ENCODE data around the gene SLC15A3. TPM values are rescaled to one million over a fixed set of nuclear protein-coding genes. Genes with fewer than 3 reads are reported as not detected.
A peak's percentile ranks its signal among the peaks of the same experiment; 100 is the strongest.

SLC15A3 gene
- total RNA-seq (2014; rRNA removed): 4.2 and 8.6 TPM in 2 replicates
- 14.4 TPM for polyA plus RNA-seq (2012)

DNA sequence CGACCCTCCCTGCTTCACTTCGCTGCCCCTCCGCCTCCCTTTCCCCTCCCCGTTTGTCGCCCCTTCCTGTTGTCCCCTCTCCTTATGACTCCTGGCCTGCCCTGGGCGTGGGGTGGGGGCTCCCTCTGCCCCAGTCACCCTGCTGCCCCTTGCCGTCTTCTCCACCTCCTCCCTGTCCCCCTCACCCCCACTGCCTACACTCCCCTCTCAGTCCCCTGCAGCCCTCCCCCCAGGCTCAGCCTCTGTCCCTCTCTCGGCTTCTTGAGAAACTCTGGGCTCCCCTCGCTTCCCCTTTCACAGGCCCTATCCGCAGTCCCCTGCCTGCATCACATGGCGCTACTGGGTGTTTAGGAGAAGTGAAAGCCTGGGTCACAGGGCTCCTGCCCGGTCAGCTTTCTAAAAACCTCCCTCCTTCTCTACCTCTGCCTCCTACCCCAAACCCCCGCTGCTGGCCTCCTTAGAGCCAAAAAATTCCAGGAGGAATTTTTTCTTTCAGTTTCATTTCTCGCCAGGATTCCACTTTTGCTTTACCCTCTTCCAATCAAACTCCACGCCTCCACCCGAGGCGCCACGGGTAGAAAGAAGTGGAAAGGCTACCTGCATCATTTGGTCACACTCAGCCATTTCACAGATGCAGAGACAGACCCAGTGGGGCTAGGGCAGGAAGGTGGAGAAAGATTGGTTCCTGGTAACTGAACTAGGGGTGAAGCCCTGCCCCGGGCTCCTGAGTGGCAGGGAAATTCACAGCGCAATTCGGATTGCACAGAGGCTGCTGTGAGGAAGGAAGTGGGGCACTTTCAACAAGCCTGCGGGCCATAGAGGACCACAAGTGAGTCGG is at the start of gene SLC15A3:
TSS of gene SLC15A3 (minus strand) at position 273 of the 838 bp plus-strand sequence. CDS start 625 bp downstream, outside the sequence.
- DNase-seq (ENCODE audit: low read depth): peak; percentile 52

DNA sequence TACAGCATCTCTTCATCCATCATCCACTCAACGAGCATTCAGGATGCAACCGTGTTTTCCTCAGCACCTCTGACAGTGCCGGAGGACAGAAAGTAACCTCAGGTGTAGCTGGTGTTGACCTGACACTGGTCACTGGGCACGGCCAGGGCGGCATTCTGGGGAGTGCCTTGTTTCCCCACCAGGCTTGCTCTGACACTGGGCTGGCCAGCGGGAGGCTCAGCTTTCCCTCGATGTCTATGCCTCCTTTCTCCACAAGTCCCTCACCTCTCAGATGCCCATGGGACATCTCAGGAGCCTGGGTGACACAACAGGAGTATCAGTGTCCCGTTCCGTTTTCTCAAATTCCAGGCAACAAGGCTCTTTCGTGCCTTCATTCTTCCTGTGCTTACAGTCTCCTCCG is 48.5 kb upstream of the SLC15A3 start:
- DNase-seq (ENCODE audit: low read depth): no peak

DNA sequence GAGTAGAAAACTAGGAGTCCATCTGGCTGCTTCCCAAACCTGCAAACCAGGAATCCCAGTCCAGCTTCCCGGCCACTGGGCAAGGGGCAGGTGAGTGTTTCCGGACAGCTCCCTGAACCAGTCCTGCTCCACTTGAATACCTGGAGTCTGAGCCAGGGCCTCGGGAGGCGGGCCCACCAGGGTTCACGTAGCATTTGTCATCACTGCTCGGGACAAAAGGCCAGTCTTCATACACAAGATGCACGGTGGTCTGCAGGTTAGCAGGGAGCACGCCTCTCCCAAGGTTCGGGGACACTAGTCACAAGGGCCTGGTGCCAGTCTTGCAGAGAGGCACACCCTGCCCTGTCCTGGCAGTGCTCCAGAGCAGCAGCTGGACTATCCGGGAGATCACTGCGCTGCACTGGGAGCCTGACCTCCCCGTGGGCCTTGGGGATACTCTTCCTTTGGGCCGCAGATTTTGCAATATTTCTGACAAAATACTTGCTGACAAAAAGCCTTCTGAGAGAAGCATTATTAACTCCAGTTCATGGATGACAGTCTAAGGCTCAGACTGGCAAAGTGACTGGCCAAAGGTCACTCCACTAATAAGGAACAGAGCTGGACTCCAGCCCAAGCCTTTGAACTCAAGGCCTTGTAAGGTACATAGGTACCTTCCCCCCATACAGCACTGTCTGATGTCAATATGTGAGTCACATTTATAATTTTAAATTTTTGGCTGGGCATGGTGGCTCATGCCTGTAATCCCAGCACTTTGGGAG is 44.6 kb upstream of the SLC15A3 start:
- no peak for DNase-seq (ENCODE audit: low read depth)

DNA sequence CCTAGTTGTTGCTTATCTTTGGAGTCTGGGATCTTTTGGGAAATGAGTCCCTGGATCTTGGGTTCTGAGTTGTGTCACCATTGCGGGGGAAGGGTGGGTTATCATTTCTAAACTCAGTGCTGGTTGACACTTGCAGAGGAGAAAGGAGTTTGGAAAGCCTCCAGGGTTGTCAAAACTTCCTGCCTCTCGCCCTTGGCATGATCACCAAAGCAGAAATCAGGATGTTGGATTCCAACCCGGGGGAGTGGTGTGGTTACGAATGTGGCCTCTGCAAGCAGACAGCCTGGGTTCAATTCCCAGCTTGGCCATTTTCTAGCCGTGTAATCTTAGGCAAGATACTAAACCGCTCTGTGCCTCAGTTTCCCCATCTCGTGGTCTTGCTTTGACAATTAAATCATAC is 43.8 kb upstream of the SLC15A3 start:
- DNase-seq (ENCODE audit: low read depth): no peak

- no peak for DNase-seq (ENCODE audit: low read depth)
Measured at GRCh38 chr11:60994541-60995080, 42.6 kb upstream of the SLC15A3 start.

- DNase-seq (ENCODE audit: low read depth): no peak
Measured at GRCh38 chr11:60993615-60994014, 41.6 kb upstream of the SLC15A3 start.

DNA sequence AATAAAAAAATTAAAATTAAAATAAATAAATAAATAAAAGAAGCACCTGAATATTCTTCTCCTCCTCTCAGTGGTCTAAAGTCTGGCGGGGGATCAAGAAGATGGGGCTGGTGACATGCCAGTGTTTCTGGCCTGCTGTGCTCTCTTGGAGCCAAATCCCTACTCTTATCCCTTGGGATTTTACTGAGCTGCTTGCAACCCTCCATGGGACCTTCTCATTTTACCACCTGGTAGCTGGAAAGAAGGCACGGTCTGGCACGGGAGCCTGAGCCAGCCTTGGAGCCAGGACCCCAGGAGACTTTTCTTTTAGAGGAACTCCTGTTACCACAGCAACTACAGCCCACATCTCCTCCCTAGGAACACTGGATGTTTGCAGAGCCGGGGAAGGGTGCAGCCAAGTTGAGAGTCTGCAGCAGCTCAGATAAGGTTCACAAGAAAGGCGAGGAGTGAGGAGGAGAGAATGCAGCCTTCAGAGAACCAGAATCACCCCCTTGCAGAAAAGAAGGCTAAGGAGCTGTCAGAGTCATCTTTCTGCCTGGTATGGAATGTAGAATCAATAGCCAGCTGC is 41.0 kb upstream of the SLC15A3 start:
- no peak for DNase-seq (ENCODE audit: low read depth)

DNA sequence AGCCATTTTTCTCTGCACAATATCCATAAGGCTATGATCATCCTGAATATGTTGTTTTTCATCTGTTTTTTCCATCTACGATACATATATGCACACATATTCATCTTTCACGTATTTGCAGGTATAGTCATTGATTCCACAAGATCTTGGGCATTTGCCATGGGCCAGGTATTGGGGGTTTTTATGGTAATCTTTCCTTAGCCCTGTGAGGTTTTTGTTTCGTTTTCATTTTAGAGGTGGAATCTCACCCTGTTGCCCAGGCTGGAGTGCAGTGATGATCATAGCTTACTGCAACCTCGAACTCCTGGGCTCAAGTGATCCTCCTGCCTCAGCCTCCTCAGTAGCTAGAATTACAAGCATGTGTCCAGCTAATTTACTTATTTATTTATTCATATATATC is 39.5 kb upstream of the SLC15A3 start:
- DNase-seq (ENCODE audit: low read depth): no peak

- DNase-seq (ENCODE audit: low read depth): no peak
Measured at GRCh38 chr11:60989093-60989650, 37.2 kb upstream of the SLC15A3 start.

GRCh38 chr11:60988658-60989057 is 36.7 kb upstream of the SLC15A3 start:
- DNase-seq (ENCODE audit: low read depth): no peak

DNA sequence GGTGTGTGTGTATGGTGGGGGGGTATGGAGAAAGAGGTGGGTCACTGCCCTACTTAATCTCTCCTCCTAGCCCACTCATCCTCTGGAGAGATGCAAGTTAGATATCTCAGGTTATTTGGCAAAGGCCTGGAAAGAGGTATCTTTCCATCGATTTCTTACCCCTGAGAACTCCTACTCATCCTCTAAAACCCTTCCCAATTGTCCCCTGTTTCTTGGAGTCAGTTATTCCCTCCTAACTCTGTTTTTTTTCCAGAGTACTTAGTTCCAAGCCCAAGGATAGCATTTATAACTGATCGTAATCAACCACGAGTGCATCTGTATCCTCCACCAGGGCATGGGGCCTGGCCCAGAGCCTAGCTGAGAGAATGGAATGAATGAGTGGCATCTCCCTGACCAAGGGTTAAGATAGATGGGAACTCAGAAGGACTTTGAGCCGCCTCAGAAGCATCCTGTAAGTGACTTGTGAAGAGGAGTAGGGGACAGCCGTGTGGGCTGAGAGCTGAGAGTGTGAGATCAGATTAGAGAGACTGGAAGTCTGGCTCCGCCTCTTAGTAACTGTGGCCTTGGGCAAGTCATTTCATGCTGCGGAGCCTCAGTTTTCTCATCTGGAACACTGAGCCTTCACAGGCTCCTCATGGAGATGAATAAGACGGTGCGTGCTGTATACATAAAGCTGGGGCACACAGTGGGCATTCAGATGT is 35.8 kb upstream of the SLC15A3 start:
- no peak for DNase-seq (ENCODE audit: low read depth)

GRCh38 chr11:60985991-60986915 is 34.3 kb upstream of the SLC15A3 start:
- peak; percentile 15 for DNase-seq (ENCODE audit: low read depth)

- DNase-seq (ENCODE audit: low read depth): no peak
Measured at GRCh38 chr11:60985501-60985900, 33.5 kb upstream of the SLC15A3 start.

- no peak for DNase-seq (ENCODE audit: low read depth)
Measured at GRCh38 chr11:60984636-60985035, 32.7 kb upstream of the SLC15A3 start.

DNA sequence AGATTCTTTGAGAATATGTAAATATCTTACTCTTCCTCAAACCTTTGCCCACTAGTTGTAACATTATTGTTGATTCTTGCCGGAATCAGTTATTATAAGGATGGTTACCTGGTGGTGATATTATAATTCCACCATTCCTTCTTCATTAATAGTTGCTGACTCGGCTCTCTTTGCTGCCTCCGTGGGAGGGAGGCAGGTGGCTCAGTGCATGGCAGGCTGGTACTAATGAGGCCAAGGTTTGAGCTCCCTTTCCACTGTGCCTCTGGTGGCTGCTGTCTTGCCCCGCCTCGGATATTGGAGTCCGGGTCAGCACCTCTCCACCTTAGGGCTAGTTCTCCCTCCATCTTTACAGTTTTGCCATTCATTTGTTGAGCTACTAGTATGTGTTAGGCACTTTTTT is 32.2 kb upstream of the SLC15A3 start:
- DNase-seq (ENCODE audit: low read depth): no peak

- DNase-seq (ENCODE audit: low read depth): no peak
Measured at GRCh38 chr11:60982184-60982583, 30.2 kb upstream of the SLC15A3 start.

GRCh38 chr11:60981515-60981914 is 29.5 kb upstream of the SLC15A3 start:
- no peak for DNase-seq (ENCODE audit: low read depth)

DNA sequence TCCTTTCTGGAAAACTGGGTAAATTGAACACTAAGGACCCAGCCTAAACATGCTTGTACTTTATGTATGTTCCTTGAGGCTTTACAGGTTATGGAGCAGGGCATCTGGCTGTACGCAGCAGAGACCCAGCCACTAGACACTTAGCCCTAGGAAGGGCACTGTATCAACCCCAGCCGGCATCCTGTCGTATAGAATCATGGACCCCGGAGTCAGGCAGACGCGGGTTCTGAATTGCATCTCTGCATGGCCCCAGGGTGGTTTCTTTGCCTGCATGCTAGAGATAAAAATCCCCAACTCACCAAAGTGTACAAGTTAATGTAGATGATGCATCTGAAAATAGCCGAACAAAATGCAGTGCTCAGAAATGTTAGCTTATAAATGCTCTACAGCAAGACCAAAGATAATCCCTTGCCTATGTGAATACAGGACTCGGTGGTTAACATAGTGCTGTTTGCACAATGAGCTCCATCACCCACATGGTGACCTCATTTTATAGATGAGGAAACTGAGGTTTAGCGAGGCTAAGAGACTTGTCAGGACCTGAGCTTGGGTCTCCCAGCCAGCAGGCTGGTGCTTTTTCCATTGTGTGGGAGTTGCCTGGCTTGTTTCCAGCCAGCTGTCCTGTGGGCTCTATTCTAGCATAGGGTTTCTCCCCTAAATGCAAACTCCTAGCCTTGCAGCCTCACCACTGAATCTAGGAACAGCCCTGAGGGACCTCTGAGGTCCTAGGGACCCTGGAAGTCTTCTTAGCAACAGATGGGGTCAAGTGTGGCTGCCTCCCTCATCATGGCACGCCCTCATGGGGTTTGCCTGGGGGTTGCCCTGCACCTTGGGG is 26.8 kb upstream of the SLC15A3 start:
- DNase-seq (ENCODE audit: low read depth): peak; percentile 45

DNA sequence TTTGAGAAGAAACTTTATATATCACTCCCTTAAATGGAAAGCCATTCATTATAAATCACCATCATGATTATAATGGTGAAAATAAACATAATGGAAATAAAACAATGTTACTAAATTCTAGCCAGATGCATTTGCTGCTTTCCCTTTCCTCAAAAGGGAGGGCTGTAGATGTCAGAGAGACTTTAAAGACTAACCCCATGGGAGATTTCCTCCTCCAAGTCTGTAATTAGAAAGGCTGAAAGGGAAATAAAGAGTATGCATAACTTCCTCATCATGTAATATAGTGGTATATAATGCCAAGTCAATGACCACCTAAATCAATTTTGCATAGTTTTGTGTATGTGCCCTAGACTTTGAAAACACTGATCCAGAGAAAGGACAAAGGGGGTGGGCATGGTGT is 25.9 kb upstream of the SLC15A3 start:
- DNase-seq (ENCODE audit: low read depth): no peak
